Heart left ventricle (tissue), 16 donors: Measurements from ENCODE around the gene HS6ST1. TPM values are rescaled to one million over a fixed set of nuclear protein-coding genes. Genes with fewer than 3 reads are reported as not detected.

Experiments used
- ATAC-seq, 4 donors: fragments of 200-7000 bp; cut with Tn5 transposase; one replicate each; pipeline ENCODE4 v1.9.1; 2020 to 2022; ENCODE audit warnings: moderate library complexity in 4 of 4, mild to moderate bottlenecking in 3 of 4, moderate number of reproducible peaks in 1 of 4
- DNase-seq, 5 donors: peaks; one replicate each; pipeline ENCODE4 v3.0.0-alpha.2; 2020
- H3K27ac ChIP-seq, 12 donors: fragments of 200-600 bp; sonication (generic) in 4 of 12; one replicate each; pipeline versions ENCODE4 v1.5.0 to v1.8.0; 2016 to 2022; ENCODE audit warnings: mild to moderate bottlenecking in 2 of 12
- H3K27me3 ChIP-seq, 9 donors: fragments of 200-600 bp; sonication (generic) in 2 of 9; one replicate each; pipeline versions ENCODE4 v1.5.1 to v1.8.0; 2016 to 2022; ENCODE audit warnings: mild to moderate bottlenecking in 3 of 9
- H3K36me3 ChIP-seq, 9 donors: fragments of 200-600 bp; sonication (generic) in 2 of 9; one replicate each; pipeline versions ENCODE4 v1.5.0 to v1.8.0; 2018 to 2022; ENCODE audit warnings: mild to moderate bottlenecking in 2 of 9
- H3K4me1 ChIP-seq, 12 donors: fragments of 200-600 bp; sonication (generic) in 4 of 12; one replicate each; pipeline versions ENCODE4 v1.5.0 to v1.8.0; 2016 to 2022; ENCODE audit warnings: mild to moderate bottlenecking in 3 of 12
- H3K4me3 ChIP-seq, 12 donors: fragments of 200-600 bp; sonication (generic) in 4 of 12; one replicate each; pipeline versions ENCODE4 v1.5.0 to v1.8.0; 2017 to 2022; ENCODE audit warnings: mild to moderate bottlenecking in 9 of 12, moderate library complexity in 4 of 12
- H3K9me3 ChIP-seq, 12 donors: fragments of 200-600 bp; sonication (generic) in 4 of 12; one replicate each; pipeline versions ENCODE4 v1.5.0 to v1.8.0; 2016 to 2022; ENCODE audit warnings: mild to moderate bottlenecking in 1 of 12
- CTCF ChIP-seq, 12 donors: fragments of 200-600 bp; sonication (generic) in 4 of 12; IDR thresholded peaks; one replicate each; pipeline versions ENCODE4 v1.5.0 to v1.8.0; 2018 to 2022; ENCODE audit warnings: antibody characterized with exemption in 12 of 12, mild to moderate bottlenecking in 5 of 12
- POLR2A ChIP-seq, 2 donors: fragments of 450-650 bp; IDR thresholded peaks; one replicate each; pipeline ENCODE4 v1.6.1; 2017; ENCODE audit warnings: antibody characterized with exemption in 2 of 2, mild to moderate bottlenecking in 2 of 2, moderate library complexity in 2 of 2
- WGBS, 4 donors: extraction: QIAGEN DNeasy Blood & Tissue Kit in 2 of 4; methylation state at CpG; one replicate each; pipeline versions ENCODE4 v1.1.5 to v1.1.7; 2013 to 2018; 5-methylcytosine and 5-hydroxymethylcytosine counted together
- intact Hi-C, 10 donors: fragments of 100-400 bp; cut with DNase I; formaldehyde crosslinking; loops; one replicate each; pipeline versions ENCODE4 v1.11.1 to v1.14.2; 2022
- polyA plus RNA-seq, 2 donors: library from polyadenylated mRNA; stranded (reverse); fragments of 200-250 nt; gene quantifications; one replicate each; pipeline ENCODE4 v1.2.3, GENCODE V29; 2013
- total RNA-seq, 9 donors: library from RNA; depleted of rRNA in 2 of 9; stranded (reverse); fragments of >200 nt in 2 of 9; fragmentation: NEBNext Ultra II Directional in 3 of 9; extraction: Animal tissue kit (Norgen Biotek cat#: 25700) in 3 of 9; gene quantifications; one replicate each; pipeline versions ENCODE4 v1.1.0 to v1.2.4, GENCODE V29; 2016 to 2023
- donor health status: ischemic (EF 13 %, LVEDD 7.1; RV severe dilation, severe dysfunction).
- donor health status: healthy with polysubstance abuse.
- donor health status: DM: no; HTN: yes; CAD: no.
- donor health status: DM: no; HTN: no; CAD: no.
- donor health status: ischemic (EF 25% LVEDD 6.9; RV normal size, moderate dysfunction).
- donor health status: ischemic (EF 25% LVEDD 5.7; RV mildly dilated, moderate dysfunction).
- donor health status: healthy.
- donor health status: DM: yes; HTN: yes; CAD: no.
- donor health status: ischemic (EF 35%, LVEDD 5.7; RV mildly dilated, moderate dysfunction).
- donor health status: nonischemic (EF 11% LVEDD 7.7; RV severe dilation, severe dysfunction).
- donor health status: DM: yes; HTN: yes; CAD: no.
- donor health status: PGD.
- donor health status: ischemic (EF 29% LVEDD 5.4; RV normal size, mild dysfunction).
- donor health status: nonischemic (EF 23%, LVEDD 6.1; RV moderate dilation, normal function).

HS6ST1 gene
- total and polyA plus RNA-seq, 11 donors: 15.6 to 87.3 (median 24.9) TPM

GRCh38 chr2:128365217-128365905 lies 46.7 kb upstream of the HS6ST1 start:
- TF ChIP-seq CTCF (IDR thresholded peaks at IDR 0.05) (no peak), POLR2A (IDR thresholded peaks at IDR 0.05) (no peak)
- H3K4me3 ChIP-seq: no peak overlapping the region
- DNase-seq (peak in 1 of 5 donors; percentile 18), ATAC-seq (no peak)
- H3K36me3 ChIP-seq: no peaks in the 10 kb centered on the region
- H3K27me3 ChIP-seq: no peaks in the 10 kb centered on the region
- WGBS, 4 donors: 92 to 95% (median 94%) methylated on average over 11 to 12 of the region's 12 CpGs
- intact Hi-C loops: no loop called here
- no peak overlapping the region for H3K27ac ChIP-seq
- H3K4me1 ChIP-seq: peaks cover 0 to 10% (median 0%) of the 10 kb centered on the region in 12 donors
- no peaks in the 10 kb centered on the region for H3K9me3 ChIP-seq

GRCh38 chr2:128364441-128364911 lies 45.8 kb upstream of the HS6ST1 start:
- ATAC-seq (no peak), DNase-seq (peak in 1 of 5 donors; percentile 61)
- Histone ChIP-seq H3K36me3 (no peaks in the 10 kb centered on the region), H3K4me1 (peaks cover 0 to 8% (median 0%) of the 10 kb centered on the region in 12 donors), H3K27me3 (no peaks in the 10 kb centered on the region), H3K27ac (no peak overlapping the region), H3K4me3 (no peak overlapping the region), H3K9me3 (no peaks in the 10 kb centered on the region)
- TF ChIP-seq POLR2A (IDR thresholded peaks at IDR 0.05) (no peak), CTCF (IDR thresholded peaks at IDR 0.05) (no peak)
- intact Hi-C loops: no loop called here
- WGBS, 4 donors: 94 to 100% (median 96%) methylated on average over 1 to 8 of the region's 8 CpGs

- Histone ChIP-seq H3K36me3 (no peaks in the 10 kb centered on the region), H3K9me3 (no peaks in the 10 kb centered on the region), H3K4me1 (peaks cover 0 to 8% (median 0%) of the 10 kb centered on the region in 12 donors), H3K27me3 (no peaks in the 10 kb centered on the region), H3K27ac (no peak overlapping the region), H3K4me3 (no peak overlapping the region)
- TF ChIP-seq CTCF (IDR thresholded peaks at IDR 0.05): no peak
- TF ChIP-seq POLR2A (IDR thresholded peaks at IDR 0.05): no peak
- 74 to 82% (median 80%) methylated on average over 11 of the region's 11 CpGs for WGBS, 4 donors
- intact Hi-C loops: no loop called here
- no peak for ATAC-seq
- DNase-seq: peak in 1 of 5 donors; percentile 46
These were observed 45.3 kb upstream of the HS6ST1 start for GRCh38 chr2:128363934-128364361.

GRCh38 chr2:128362889-128363228 lies 44.2 kb upstream of the HS6ST1 start:
- H3K27ac ChIP-seq: no peak overlapping the region
- no peak overlapping the region for H3K4me3 ChIP-seq
- DNase-seq (peak in 1 of 5 donors; percentile 60), ATAC-seq (no peak)
- WGBS, 4 donors: 21 to 35% (median 32%) methylated on average over 5 to 6 of the region's 6 CpGs
- TF ChIP-seq POLR2A (IDR thresholded peaks at IDR 0.05) (no peak), CTCF (IDR thresholded peaks at IDR 0.05) (no peak)
- no peaks in the 10 kb centered on the region for H3K9me3 ChIP-seq
- intact Hi-C loops: no loop called here
- H3K27me3 ChIP-seq: no peaks in the 10 kb centered on the region
- H3K4me1 ChIP-seq: peaks cover 0 to 8% (median 0%) of the 10 kb centered on the region in 12 donors
- no peaks in the 10 kb centered on the region for H3K36me3 ChIP-seq
